Thyroid gland (tissue), 4 donors: ENCODE measurements around the gene ENTPD6. TPM values are rescaled to one million over a fixed set of nuclear protein-coding genes. Genes with fewer than 3 reads are reported as not detected.

Experiments
- DNase-seq, 2 donors: peaks; one replicate each; pipeline ENCODE4 v3.0.0-alpha.2; 2019
- H3K27ac ChIP-seq, 3 donors: fragments of 200-600 bp; sonication (generic); 1 replicate in 2 of 3; 2 replicates in 1 of 3; pipeline ENCODE4 v1.5.1; 2016 to 2019; ENCODE audit warnings: mild to moderate bottlenecking in 1 of 3, moderate library complexity in 1 of 3
- H3K27me3 ChIP-seq: fragments of 200-600 bp; sonication (generic); one replicate; pipeline ENCODE4 v1.5.1; 2019
- H3K36me3 ChIP-seq, 2 donors: fragments of 200-600 bp; sonication (generic); one replicate each; pipeline ENCODE4 v1.5.1; 2016 to 2019
- H3K4me1 ChIP-seq, 2 donors: fragments of 200-600 bp; sonication (generic); one replicate each; pipeline ENCODE4 v1.5.1; 2017 to 2019
- H3K4me3 ChIP-seq, 3 donors: fragments of 200-600 bp; sonication (generic); replicated peaks in 1 of 3; 1 replicate in 2 of 3; 2 replicates in 1 of 3; pipeline ENCODE4 v1.5.1; 2016; ENCODE audit warnings: mild to moderate bottlenecking in 1 of 3
- H3K9me3 ChIP-seq: fragments of 200-600 bp; sonication (generic); one replicate; pipeline ENCODE4 v1.5.1; 2017
- CTCF ChIP-seq, 6 experiments: fragments of 200-600 bp in 3 of 6; fragments of 450-650 bp in 3 of 6; sonication (generic) in 3 of 6; IDR thresholded peaks; one replicate each; pipeline ENCODE4 v1.5.1; 2016 to 2019; ENCODE audit warnings: antibody characterized with exemption in 6 of 6, mild to moderate bottlenecking in 2 of 6, inconsistent platforms in 1 of 6, moderate library complexity in 1 of 6
- POLR2A ChIP-seq, 2 donors: fragments of 450-650 bp; IDR thresholded peaks; one replicate each; pipeline ENCODE4 v1.6.1; 2017; ENCODE audit warnings: antibody characterized with exemption in 2 of 2, mild to moderate bottlenecking in 2 of 2, moderate library complexity in 1 of 2
- WGBS, 2 donors: methylation state at CpG; one replicate each; pipeline ENCODE4 v1.1.5; 2017; 5-methylcytosine and 5-hydroxymethylcytosine counted together
- intact Hi-C: fragments of 100-400 bp; cut with DNase I; formaldehyde crosslinking; loops from one replicate; pipeline ENCODE4 v1.15.1; 2023
- total RNA-seq, 4 donors: library from RNA; depleted of rRNA; stranded (reverse); fragments of >200 nt; gene quantifications; one replicate each; pipeline ENCODE4 v1.2.3, GENCODE V29; 2016

The ENTPD6 gene
- total RNA-seq, 4 donors from 2014 or later, result 51.6 to 75.6 (median 64.9) TPM

DNA sequence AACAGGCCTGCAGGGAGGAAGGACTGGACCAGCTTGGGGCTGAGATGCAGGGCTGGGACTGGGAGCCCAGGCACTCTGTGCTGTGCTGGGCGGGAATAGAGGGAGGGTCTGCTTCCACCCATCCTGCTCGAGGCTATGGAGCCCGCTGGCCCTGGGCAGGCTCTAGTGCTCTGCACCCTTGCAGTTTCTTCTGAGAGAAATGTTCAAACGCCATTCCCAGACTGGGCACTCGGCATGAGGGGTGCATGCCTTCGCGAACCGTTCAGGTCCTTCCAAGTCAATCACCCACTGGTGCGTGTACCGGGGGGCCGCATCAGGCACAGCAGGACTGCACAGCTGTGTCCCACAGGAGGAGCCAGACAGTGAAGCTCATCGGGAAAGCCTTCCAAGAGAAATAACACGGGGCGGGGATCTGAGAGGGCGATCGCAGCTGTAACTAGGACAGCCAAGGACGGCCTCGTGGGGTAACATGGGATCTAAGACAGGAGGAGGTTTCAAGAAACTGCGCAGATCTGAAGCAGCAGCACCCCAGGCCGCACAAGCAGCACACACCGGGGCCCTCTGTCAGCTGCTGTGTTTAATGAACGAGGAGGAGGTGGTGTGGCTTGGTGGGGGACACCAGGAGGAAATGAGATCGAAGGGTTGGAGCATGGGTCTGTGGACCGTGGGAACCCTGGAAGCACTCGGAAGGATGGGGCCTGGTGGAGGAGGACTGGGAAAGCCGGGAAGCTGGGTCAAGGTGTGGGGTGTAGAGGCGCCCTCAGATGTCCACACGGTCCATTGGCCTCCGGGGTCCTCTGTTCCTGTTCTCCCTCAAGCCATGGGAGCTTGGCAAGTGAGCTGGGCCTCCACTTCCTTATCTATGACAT, 26.3 kb downstream of the ENTPD6 start:
- no peak overlapping the region for H3K4me3 ChIP-seq
- WGBS, 2 donors, result 85 to 88% methylated on average over 28 to 29 of the region's 29 CpGs
- H3K4me1 ChIP-seq, result peaks cover 8 to 18% of the 10 kb centered on the region in 2 donors
- H3K9me3 ChIP-seq, result no peaks in the 10 kb centered on the region
- TF ChIP-seq POLR2A (IDR thresholded peaks at IDR 0.05) (no peak), CTCF (IDR thresholded peaks at IDR 0.05) (no peak)
- intact Hi-C loops, result no loop called here
- no peaks in the 10 kb centered on the region for H3K27me3 ChIP-seq
- peaks cover 0 to 15% of the 10 kb centered on the region in 2 donors for H3K36me3 ChIP-seq
- H3K27ac ChIP-seq, result no peak overlapping the region
- DNase-seq, result no peak

DNA sequence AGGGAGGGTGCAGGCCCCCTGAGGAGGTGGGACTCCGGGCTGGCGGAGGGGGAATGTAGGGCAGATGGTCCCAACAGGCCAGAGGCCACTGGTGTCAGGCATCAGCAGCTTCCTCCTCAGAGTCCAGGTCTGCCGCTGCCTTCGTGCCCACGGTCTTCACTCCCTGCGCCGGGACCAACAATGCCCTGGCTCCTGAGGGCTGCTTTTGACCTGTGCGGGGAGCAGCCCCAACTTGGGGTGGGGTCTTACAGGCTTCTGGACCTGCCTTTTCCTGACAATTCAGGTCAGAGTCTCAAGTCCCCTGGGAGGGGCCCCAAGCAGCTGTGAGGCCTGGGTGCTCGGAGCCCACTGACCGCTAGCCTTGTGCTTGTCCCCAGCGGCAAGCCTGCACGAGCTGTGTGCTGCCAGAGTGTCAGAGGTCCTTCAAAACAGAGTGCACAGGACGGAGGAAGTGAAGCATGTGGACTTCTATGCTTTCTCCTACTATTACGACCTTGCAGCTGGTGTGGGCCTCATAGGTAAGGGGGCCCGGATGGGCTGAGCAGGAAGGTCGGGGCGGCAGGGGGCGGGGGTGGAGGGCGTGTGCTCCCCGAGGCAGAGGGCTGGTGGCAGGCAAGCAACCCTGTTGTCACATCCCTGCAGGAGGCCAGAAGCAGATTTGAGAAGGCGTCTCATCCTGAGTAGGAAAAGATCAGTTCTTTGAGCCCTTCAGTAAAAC, 27.1 kb downstream of the ENTPD6 start:
- intact Hi-C loops, result no loop called here
- Histone ChIP-seq H3K9me3 (no peaks in the 10 kb centered on the region), H3K27me3 (no peaks in the 10 kb centered on the region), H3K4me1 (peaks cover 8 to 26% of the 10 kb centered on the region in 2 donors), H3K36me3 (peaks cover 0 to 7% of the 10 kb centered on the region in 2 donors), H3K27ac (no peak overlapping the region), H3K4me3 (no peak overlapping the region)
- WGBS, 2 donors, result 89 to 93% methylated on average over 3 to 17 of the region's 21 CpGs
- no peak for TF ChIP-seq POLR2A (IDR thresholded peaks at IDR 0.05)
- no peak for TF ChIP-seq CTCF (IDR thresholded peaks at IDR 0.05)
- DNase-seq, result no peak

DNA sequence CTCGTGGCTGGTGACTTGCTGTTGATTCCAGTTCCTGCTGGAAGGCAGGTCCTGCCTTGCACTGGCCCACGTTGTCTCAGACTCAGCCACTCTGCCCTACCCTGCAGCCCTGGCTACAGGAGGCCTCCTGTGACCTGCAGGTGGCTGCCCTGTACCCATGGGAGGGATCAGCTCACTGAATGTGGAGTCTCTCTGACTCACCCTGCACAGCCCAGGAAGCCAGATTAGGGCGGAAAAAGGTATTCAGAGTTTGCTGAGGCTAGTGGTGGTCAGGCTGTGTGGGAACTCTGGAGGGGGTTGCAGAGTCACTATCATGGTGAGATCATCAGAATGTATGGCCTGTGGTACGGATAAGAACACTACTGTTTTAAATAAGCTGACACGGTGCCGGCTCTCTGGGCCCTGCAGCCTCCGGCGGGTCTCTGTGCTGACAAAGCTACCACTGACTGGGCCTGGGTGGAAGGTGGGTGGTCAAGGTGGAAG, 27.7 kb downstream of the ENTPD6 start:
- no peak for DNase-seq
- TF ChIP-seq CTCF (IDR thresholded peaks at IDR 0.05), result no peak
- no peak for TF ChIP-seq POLR2A (IDR thresholded peaks at IDR 0.05)
- Histone ChIP-seq H3K36me3 (peaks cover 0 to 3% of the 10 kb centered on the region in 2 donors), H3K4me3 (no peak overlapping the region), H3K9me3 (no peaks in the 10 kb centered on the region), H3K27me3 (no peaks in the 10 kb centered on the region), H3K4me1 (peaks cover 8 to 27% of the 10 kb centered on the region in 2 donors), H3K27ac (no peak overlapping the region)
- intact Hi-C loops, result no loop called here
- 80 to 98% methylated on average over 6 to 8 of the region's 8 CpGs for WGBS, 2 donors

DNA sequence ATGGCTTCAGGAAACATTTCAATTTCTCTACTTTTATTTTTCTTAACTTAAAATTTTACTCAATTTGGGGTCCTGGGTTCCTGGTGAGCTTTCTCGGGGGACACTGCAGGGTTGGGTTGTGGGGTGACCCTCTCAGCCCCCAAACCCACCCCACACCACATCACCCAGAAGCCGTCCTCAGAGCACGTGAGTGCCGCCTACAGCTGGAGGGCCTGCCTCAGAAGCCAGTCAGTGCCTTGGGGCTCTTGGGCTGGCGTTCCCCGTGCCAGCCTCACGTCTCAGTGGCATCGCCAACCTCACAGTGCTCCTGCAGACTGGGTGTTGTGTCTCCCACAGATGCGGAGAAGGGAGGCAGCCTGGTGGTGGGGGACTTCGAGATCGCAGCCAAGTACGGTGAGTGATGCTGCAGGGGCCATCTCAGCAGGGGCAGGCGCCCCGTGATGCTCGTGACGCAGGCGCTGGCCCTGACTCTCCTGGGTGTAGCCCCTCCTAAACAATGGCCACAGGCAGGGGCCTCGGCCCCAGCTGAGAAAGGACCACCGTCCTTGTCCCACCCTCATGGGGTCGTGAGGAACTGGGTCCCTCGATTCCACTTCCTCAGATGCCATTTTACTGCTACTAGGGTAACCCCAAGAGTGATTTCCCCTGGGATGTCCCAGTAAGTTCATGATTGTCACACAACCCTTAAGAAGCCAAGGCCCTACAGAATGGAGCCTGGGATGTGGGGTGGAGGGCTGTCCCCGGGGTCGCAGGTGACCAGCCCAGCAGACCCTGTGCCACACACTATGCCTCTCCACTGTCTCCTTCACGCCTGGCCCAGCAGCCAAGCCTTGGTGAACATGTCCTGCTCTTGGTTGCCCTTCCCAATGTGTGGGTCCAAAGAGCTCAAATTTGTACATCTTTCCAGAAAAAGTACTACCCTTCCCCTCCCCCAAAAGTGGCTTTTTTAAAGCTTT, 28.5 kb downstream of the ENTPD6 start:
- H3K36me3 ChIP-seq, result no peaks in the 10 kb centered on the region
- DNase-seq, result no peak
- no peaks in the 10 kb centered on the region for H3K9me3 ChIP-seq
- no peak overlapping the region for H3K4me3 ChIP-seq
- no peak for TF ChIP-seq CTCF (IDR thresholded peaks at IDR 0.05)
- TF ChIP-seq POLR2A (IDR thresholded peaks at IDR 0.05), result no peak
- intact Hi-C loops, result no loop called here
- no peak overlapping the region for H3K27ac ChIP-seq
- peaks cover 8 to 27% of the 10 kb centered on the region in 2 donors for H3K4me1 ChIP-seq
- H3K27me3 ChIP-seq, result no peaks in the 10 kb centered on the region
- WGBS, 2 donors, result 88 to 93% methylated on average over 5 to 10 of the region's 24 CpGs
